K562 (cell line): ENCODE results near the gene INHBC. TPM values are rescaled to one million over a fixed set of nuclear protein-coding genes. Genes with fewer than 3 reads are reported as not detected.
"Not testable (repeated sequence)": the region's sequence is repeated elsewhere in the genome, so short reads cannot be mapped to it uniquely, and the experiment has no call there.

Experiments used
- ATAC-seq: fragments of 200-7000 bp; cut with Tn5 transposase; 3 replicates; pipeline ENCODE4 v1.9.1; 2020; ENCODE audit warnings: moderate library complexity
- BruUV-seq: library from RNA; stranded (reverse); fragments of 400-500 nt; replicated peaks from 2 replicates; lab custom pipeline; 2021; lab: Mats Ljungman, UMichigan
- CTCF ChIA-PET: fragments of 300-600 bp; formaldehyde crosslinking; extraction: SDS; loops from one replicate; lab custom pipeline; 2021; ENCODE audit warnings: low intra/inter-chr PET ratio; lab: Yijun Ruan, JAX
- POLR2A ChIA-PET: fragments of 300-600, 350-650 bp; sonication (Branson Sonifier 250); formaldehyde crosslinking; extraction: SDS; loops from one replicate; lab custom pipeline; 2021; ENCODE audit warnings: antibody characterized with exemption, inconsistent platforms; lab: Yijun Ruan, JAX
- DNase-seq, 4 experiments: peaks; one replicate each; pipeline versions ENCODE4 v3.0.0 to v3.0.0-alpha.2; 2011 to 2018; ENCODE audit warnings: low spot score in 3 of 4, mixed read lengths in 3 of 4; ENCODE audit errors: extremely low read depth in 1 of 4
- FAIRE-seq: peaks from 2 replicates; lab custom pipeline; 2011; peaks lifted over from hg19 to GRCh38; lab: Jason Lieb, UNC
- H2AFZ ChIP-seq: 2 replicates; pipeline ENCODE4 v1.6.0; 2011; ENCODE audit warnings: low read depth, low read length, control low read depth, inconsistent platforms
- H3K27ac ChIP-seq: fragments of 200-600 bp; 3 replicates; pipeline ENCODE4 v1.8.0; 2011; ENCODE audit warnings: low read depth, mild to moderate bottlenecking, control low read depth, inconsistent platforms, low read length, moderate library complexity, mixed read lengths; ENCODE audit errors: extremely low read depth
- H3K27me3 ChIP-seq, 2 experiments: fragments of 300-600 bp in 1 of 2; 2 replicates in 1 of 2; 3 replicates in 1 of 2; pipeline versions ENCODE4 v1.6.0 to v1.8.0; 2011; ENCODE audit warnings: inconsistent platforms in 2 of 2, low read length in 2 of 2, mild to moderate bottlenecking in 1 of 2, mixed read lengths in 1 of 2, moderate library complexity in 1 of 2; ENCODE audit not compliant: control insufficient read depth in 2 of 2, insufficient read depth in 2 of 2
- H3K36me3 ChIP-seq: fragments of 300-600 bp; 3 replicates; pipeline ENCODE4 v1.8.0; 2011; ENCODE audit warnings: mild to moderate bottlenecking, low read length, inconsistent platforms; ENCODE audit not compliant: control insufficient read depth, insufficient read depth
- H3K4me1 ChIP-seq, 2 experiments: fragments of 200-600 bp in 1 of 2; replicated peaks in 1 of 2; 2 replicates in 1 of 2; 3 replicates in 1 of 2; pipeline versions ENCODE4 v1.5.1 to v1.8.0; 2011; ENCODE audit warnings: inconsistent platforms in 2 of 2, low read length in 2 of 2, mild to moderate bottlenecking in 1 of 2, mixed read lengths in 1 of 2, moderate library complexity in 1 of 2; ENCODE audit not compliant: control insufficient read depth in 2 of 2, insufficient read depth in 2 of 2
- H3K4me2 ChIP-seq: 2 replicates; pipeline ENCODE4 v1.6.1; 2011; ENCODE audit warnings: low read length, control low read depth, inconsistent platforms, mixed read lengths; ENCODE audit not compliant: insufficient read depth
- H3K4me3 ChIP-seq: fragments of 200-600 bp; sonication (generic), shearing (Covaris generic); 2 replicates; pipeline ENCODE4 v1.5.1; 2016; ENCODE audit warnings: control low read depth, inconsistent platforms
- H3K79me2 ChIP-seq: fragments of 200-600 bp; 3 replicates; pipeline ENCODE4 v1.8.0; 2011; ENCODE audit warnings: low read length, inconsistent platforms; ENCODE audit not compliant: control insufficient read depth, insufficient read depth
- H3K9ac ChIP-seq, 2 experiments: 2 replicates each; pipeline versions ENCODE4 v1.6.0 to v1.6.1; 2011; ENCODE audit warnings: low read depth in 2 of 2, low read length in 2 of 2, control low read depth in 1 of 2, inconsistent platforms in 1 of 2, mild to moderate bottlenecking in 1 of 2, mixed read lengths in 1 of 2; ENCODE audit not compliant: insufficient read depth in 1 of 2
- H3K9me1 ChIP-seq: one replicate; pipeline ENCODE4 v1.6.0; 2011; ENCODE audit warnings: inconsistent platforms, mild to moderate bottlenecking, low read length, moderate library complexity; ENCODE audit not compliant: control insufficient read depth, insufficient read depth
- H3K9me3 ChIP-seq: replicated peaks from 2 replicates; pipeline ENCODE4 v1.5.1; 2011; ENCODE audit warnings: low read depth, low read length, inconsistent platforms; ENCODE audit not compliant: control insufficient read depth, insufficient read depth
- H4K20me1 ChIP-seq: replicated peaks from 2 replicates; pipeline ENCODE4 v1.6.1; 2011; ENCODE audit warnings: low read length, inconsistent platforms, mixed read lengths; ENCODE audit not compliant: control insufficient read depth, insufficient read depth
- FOXP4 ChIP-seq: sonication (generic); formaldehyde crosslinking; IDR thresholded peaks from 2 replicates; pipeline ENCODE4 v1.8.0; 2022; ENCODE audit warnings: mild to moderate bottlenecking, missing genetic modification reagents, borderline replicate concordance
- TRIM28 ChIP-seq: fragments of 450-650 bp; IDR thresholded peaks from 2 replicates; pipeline ENCODE4 v1.6.1; 2017
- ZNF707 ChIP-seq: fragments of 250-450 bp; sonication (Bioruptor Pico); conservative IDR thresholded peaks from 2 replicates; pipeline ENCODE4 v1.8.0; 2022; ENCODE audit warnings: inconsistent platforms, mild to moderate bottlenecking, moderate library complexity
- WGBS: fragments of 100-300 bp; shearing (Covaris generic); methylation state at CpG from one replicate; pipeline ENCODE4 v1.1.6; 2016; ENCODE audit warnings: low coverage, mixed read lengths; ENCODE audit not compliant: insufficient coverage; ENCODE audit errors: missing lambda C conversion rate; 5-methylcytosine and 5-hydroxymethylcytosine counted together
- in situ Hi-C: fragments of 300-500 bp; cut with MboI; formaldehyde crosslinking; loops from 4 replicates; pipeline ENCODE4 v1.15.0; 2018; ENCODE audit warnings: inconsistent platforms, mixed read lengths
- intact Hi-C: fragments of 100-400 bp; cut with micrococcal nuclease; formaldehyde crosslinking; loops from 2 replicates; pipeline ENCODE4 v1.14.2; 2022
- polyA plus RNA-seq, 8 experiments: library from polyadenylated mRNA; depleted of rRNA in 4 of 8; stranded (reverse) in 5 of 8; unstranded in 3 of 8; fragments of >200 nt; fragmentation: Nextera tagmentation in 2 of 8; fragmentation: Illumina TruSeq in 1 of 8; extraction: Ambion mirVana in 2 of 8; extraction: Trizol in 1 of 8; gene quantifications; 2 replicates each; pipeline versions ENCODE4 v1.2.1 to v1.2.3, GENCODE V29; 2011 to 2014; ENCODE audit warnings: inconsistent platforms in 1 of 8, missing spikeins in 1 of 8
- total RNA-seq, 7 experiments: library from RNA; depleted of rRNA in 6 of 7; stranded (reverse); fragments of >200 nt in 6 of 7; fragmentation: Illumina TruSeq in 2 of 7; extraction: Trizol in 2 of 7; gene quantifications; 2 replicates each; pipeline versions ENCODE4 v1.2.1 to v1.2.3, GENCODE V29; 2011 to 2021; ENCODE audit warnings: low replicate concordance in 1 of 7

Gene INHBC
- total and polyA plus RNA-seq, 9 of the 15 experiments (the other 6 are each of a cell fraction or from before 2014, with no cell fraction given): 0.07 to 0.24 (median 0.15) TPM; not detected in 4

- no peak for TF ChIP-seq FOXP4 (CRISPR knock-in tag)
These were observed 5.2 kb downstream of the INHBC start (continued) for GRCh38 chr12:57439762-57440266.

- H4K20me1 ChIP-seq, H3K79me2 ChIP-seq, CTCF ChIA-PET, H2AFZ ChIP-seq, BruUV-seq, H3K9me1 ChIP-seq, H3K9me3 ChIP-seq, DNase-seq, H3K9ac ChIP-seq, FAIRE-seq, H3K27ac ChIP-seq, H3K36me3 ChIP-seq, H3K4me2 ChIP-seq, H3K4me1 ChIP-seq, in situ Hi-C loops, intact Hi-C loops, ATAC-seq, H3K4me3 ChIP-seq, H3K27me3 ChIP-seq: not testable (repeated sequence)
- WGBS: 20% methylated on average over 2 of the region's 2 CpGs
- TF ChIP-seq TRIM28: peak; percentile 60; the same call in 1 of the 2 replicates
- peak; percentile 97 for TF ChIP-seq ZNF707 (CRISPR knock-in tag)
- POLR2A ChIA-PET: interaction anchor here (0.7 to 1.8 kb wide), 3 partner anchors 10 to 46 kb away, joined by 3 to 4 read pairs (median 3); partner anchors contain the start of gene INHBE
These were observed 6.8 kb downstream of the INHBC start for GRCh38 chr12:57441393-57441792.
